WTC11 (cell line): ENCODE results near the gene IRX4. TPM values are rescaled to one million over a fixed set of nuclear protein-coding genes. Genes with fewer than 3 reads are reported as not detected.

Experiments used
- ATAC-seq: fragments of 200-7000 bp; cut with Tn5 transposase; 2 replicates; pipeline ENCODE4 v1.10.0; 2021; ENCODE audit warnings: mild to moderate bottlenecking, moderate library complexity
- CTCF ChIA-PET: fragments of 300-600 bp; sonication (Branson Sonifier 250); formaldehyde crosslinking; loops from one replicate; lab custom pipeline; 2021; ENCODE audit warnings: antibody characterized with exemption; lab: Charles Lee
- POLR2A ChIA-PET: fragments of 350-600 bp; sonication (Branson Sonifier 250); formaldehyde crosslinking; loops from one replicate; lab custom pipeline; 2021; ENCODE audit warnings: antibody characterized with exemption; lab: Charles Lee
- DNase-seq: peaks from one replicate; pipeline ENCODE4 v3.0.0; 2021; ENCODE audit warnings: low spot score
- H3K27ac Mint-ChIP-seq: 2 replicates; pipeline ENCODE4 v1.8.0; 2021; ENCODE audit warnings: mixed read lengths
- H3K27me3 Mint-ChIP-seq: 2 replicates; pipeline ENCODE4 v1.8.0; 2021; ENCODE audit warnings: low read depth, mild to moderate bottlenecking, moderate library complexity, mixed read lengths
- H3K36me3 Mint-ChIP-seq: 2 replicates; pipeline ENCODE4 v1.8.0; 2021; ENCODE audit warnings: mixed read lengths
- H3K4me1 Mint-ChIP-seq: 2 replicates; pipeline ENCODE4 v1.8.0; 2022; ENCODE audit warnings: mixed read lengths
- H3K4me3 Mint-ChIP-seq: 2 replicates; pipeline ENCODE4 v1.8.0; 2021; ENCODE audit warnings: mild to moderate bottlenecking, moderate library complexity, mixed read lengths
- H3K9me3 Mint-ChIP-seq: 2 replicates; pipeline ENCODE4 v1.8.0; 2021; ENCODE audit warnings: mixed read lengths
- ATF3 ChIP-seq: sonication (generic); formaldehyde crosslinking; conservative IDR thresholded peaks from 2 replicates; pipeline ENCODE4 v1.8.1; 2022; ENCODE audit warnings: mild to moderate bottlenecking, missing genetic modification reagents
- CREM ChIP-seq: sonication (generic); formaldehyde crosslinking; IDR thresholded peaks from 2 replicates; pipeline ENCODE4 v1.8.1; 2022; ENCODE audit warnings: mild to moderate bottlenecking, missing genetic modification reagents, moderate library complexity
- E2F4 ChIP-seq: sonication (generic); formaldehyde crosslinking; IDR thresholded peaks from 2 replicates; pipeline ENCODE4 v1.8.1; 2022; ENCODE audit warnings: low read depth, mild to moderate bottlenecking, moderate library complexity, missing genetic modification reagents, borderline replicate concordance
- EMX1 ChIP-seq: fragments of 250-450 bp; sonication (Bioruptor Pico); IDR thresholded peaks from 2 replicates; pipeline ENCODE4 v1.8.0; 2021; ENCODE audit warnings: mild to moderate bottlenecking
- IRF2 ChIP-seq: sonication (generic); formaldehyde crosslinking; IDR thresholded peaks from 2 replicates; pipeline ENCODE4 v1.8.0; 2022; ENCODE audit warnings: low read depth, missing genetic modification reagents, borderline replicate concordance
- NFATC4 ChIP-seq: fragments of 250-450 bp; sonication (Bioruptor Pico); IDR thresholded peaks from 2 replicates; pipeline ENCODE4 v1.9.0; 2021; ENCODE audit warnings: mild to moderate bottlenecking
- NFE2L1 ChIP-seq: sonication (generic); formaldehyde crosslinking; IDR thresholded peaks from 2 replicates; pipeline ENCODE4 v1.8.1; 2023; ENCODE audit warnings: missing genetic modification reagents
- PRDM15 ChIP-seq: sonication (generic); formaldehyde crosslinking; IDR thresholded peaks from 2 replicates; pipeline ENCODE4 v1.8.0; 2022; ENCODE audit warnings: missing genetic modification reagents
- TEAD4 ChIP-seq: sonication (generic); formaldehyde crosslinking; IDR thresholded peaks from 2 replicates; pipeline ENCODE4 v1.8.0; 2022; ENCODE audit warnings: mild to moderate bottlenecking, missing genetic modification reagents
- USF2 ChIP-seq: sonication (generic); formaldehyde crosslinking; IDR thresholded peaks from 2 replicates; pipeline ENCODE4 v1.8.1; 2023; ENCODE audit warnings: mild to moderate bottlenecking, missing genetic modification reagents, moderate library complexity
- ZNF121 ChIP-seq: sonication (generic); formaldehyde crosslinking; IDR thresholded peaks from 2 replicates; pipeline ENCODE4 v1.8.0; 2023; ENCODE audit warnings: missing genetic modification reagents
- ZNF423 ChIP-seq: fragments of 250-450 bp; sonication (Bioruptor Pico); IDR thresholded peaks from 2 replicates; pipeline ENCODE4 v2.1.2; 2022; ENCODE audit warnings: mild to moderate bottlenecking, moderate library complexity
- ZNF512 ChIP-seq: sonication (generic); formaldehyde crosslinking; IDR thresholded peaks from 2 replicates; pipeline ENCODE4 v1.8.1; 2022; ENCODE audit warnings: missing genetic modification reagents, borderline replicate concordance
- ZSCAN18 ChIP-seq: fragments of 250-450 bp; sonication (Bioruptor Pico); IDR thresholded peaks from 2 replicates; pipeline ENCODE4 v2.1.2; 2022; ENCODE audit warnings: mild to moderate bottlenecking, moderate library complexity
- total RNA-seq: library from RNA; stranded (reverse); gene quantifications from 3 replicates; pipeline ENCODE4 v1.2.3, GENCODE V29; 2021
- TF ChIP-seq, protein P1 (sequence below): sonication (generic); formaldehyde crosslinking; IDR thresholded peaks from 2 replicates; pipeline ENCODE4 v1.8.1; 2023; ENCODE audit warnings: mild to moderate bottlenecking, missing genetic modification reagents, borderline replicate concordance
- TF ChIP-seq, protein P2 (sequence below): sonication (generic); formaldehyde crosslinking; conservative IDR thresholded peaks from 2 replicates; pipeline ENCODE4 v1.8.1; 2023; ENCODE audit warnings: mild to moderate bottlenecking, low read depth, missing genetic modification reagents, moderate library complexity
- TF ChIP-seq, protein P3 (sequence below): sonication (generic); formaldehyde crosslinking; IDR thresholded peaks from 2 replicates; pipeline ENCODE4 v1.8.1; 2023; ENCODE audit warnings: mild to moderate bottlenecking, moderate library complexity, missing genetic modification reagents

IRX4 gene
- total RNA-seq, 1 experiment from 2014 or later, result 9.0 TPM

DNA sequence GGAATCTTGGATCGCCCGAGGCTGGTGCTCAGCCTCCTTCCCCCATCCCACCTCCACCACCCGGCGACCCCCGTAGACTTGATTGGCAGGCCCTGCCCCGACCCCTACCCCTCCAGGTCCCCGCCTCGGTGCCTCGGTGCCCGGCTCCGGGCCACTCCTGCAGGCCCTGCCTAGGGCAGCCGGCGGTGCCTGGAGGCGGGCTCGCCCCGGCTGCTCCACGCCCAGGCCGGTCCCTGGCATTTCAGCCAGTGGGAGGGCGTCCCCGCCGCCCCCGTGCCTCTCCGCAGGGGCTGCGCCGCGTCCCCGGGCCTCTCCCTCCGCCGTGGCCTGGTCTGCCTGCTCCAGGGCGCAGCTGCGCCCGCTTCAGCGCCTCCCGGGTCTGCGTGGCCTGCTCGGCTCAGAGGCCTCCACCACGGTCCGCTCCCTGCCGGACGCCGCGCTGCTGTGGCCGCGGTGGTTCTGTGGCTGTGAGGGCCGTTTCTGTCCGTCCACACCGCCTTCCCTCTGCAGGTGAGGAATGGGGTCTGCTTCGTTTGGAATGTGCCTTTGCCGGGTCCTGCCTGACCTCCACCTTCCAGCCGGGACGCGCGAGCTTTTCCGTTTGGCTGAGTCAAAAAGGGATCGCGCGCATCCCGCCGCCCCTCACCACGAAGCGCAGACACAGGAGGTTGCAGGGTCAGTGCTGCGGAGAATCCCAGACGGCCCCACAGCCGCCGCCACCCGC, 48.3 kb upstream of the IRX4 start:
- peak overlapping the region; percentile 70 for H3K4me3 Mint-ChIP-seq
- peak; percentile 56 for DNase-seq
- H3K27me3 Mint-ChIP-seq, result peaks cover 16% of the 10 kb centered on the region
- H3K4me1 Mint-ChIP-seq, result peaks cover 15% of the 10 kb centered on the region
- H3K9me3 Mint-ChIP-seq, result no peaks in the 10 kb centered on the region
- H3K36me3 Mint-ChIP-seq, result no peaks in the 10 kb centered on the region
- no peak overlapping the region for H3K27ac Mint-ChIP-seq
- POLR2A ChIA-PET, result no interaction called here
- ATAC-seq, result peak; percentile 47
- CTCF ChIA-PET, result interaction anchor here (1.0 kb wide), 1 partner anchor 168 kb away, joined by 3 read pairs; no protein-coding TSS in a partner anchor
- TF ChIP-seq ZNF121 (peak; percentile 42; the same call in 1 of the 2 replicates), CREM (CRISPR knock-in tag) (no peak), EMX1 (CRISPR knock-in tag) (0 out of 2 replicates have a peak, but pooled peaks have one; percentile 52), ATF3 (CRISPR knock-in tag) (no peak), IRF2 (CRISPR knock-in tag) (no peak), ZNF423 (CRISPR knock-in tag) (0 out of 2 replicates have a peak, but pooled peaks have one; percentile 3), TEAD4 (no peak), PRDM15 (CRISPR knock-in tag) (no peak; the same call in 1 of the 2 replicates), NFE2L1 (CRISPR knock-in tag) (no peak), ZNF512 (CRISPR knock-in tag) (no peak), ZSCAN18 (0 out of 2 replicates have a peak, but pooled peaks have one; percentile 76), USF2 (no peak), NFATC4 (CRISPR knock-in tag) (no peak), E2F4 (no peak)
- TF ChIP-seq, protein P1, sequence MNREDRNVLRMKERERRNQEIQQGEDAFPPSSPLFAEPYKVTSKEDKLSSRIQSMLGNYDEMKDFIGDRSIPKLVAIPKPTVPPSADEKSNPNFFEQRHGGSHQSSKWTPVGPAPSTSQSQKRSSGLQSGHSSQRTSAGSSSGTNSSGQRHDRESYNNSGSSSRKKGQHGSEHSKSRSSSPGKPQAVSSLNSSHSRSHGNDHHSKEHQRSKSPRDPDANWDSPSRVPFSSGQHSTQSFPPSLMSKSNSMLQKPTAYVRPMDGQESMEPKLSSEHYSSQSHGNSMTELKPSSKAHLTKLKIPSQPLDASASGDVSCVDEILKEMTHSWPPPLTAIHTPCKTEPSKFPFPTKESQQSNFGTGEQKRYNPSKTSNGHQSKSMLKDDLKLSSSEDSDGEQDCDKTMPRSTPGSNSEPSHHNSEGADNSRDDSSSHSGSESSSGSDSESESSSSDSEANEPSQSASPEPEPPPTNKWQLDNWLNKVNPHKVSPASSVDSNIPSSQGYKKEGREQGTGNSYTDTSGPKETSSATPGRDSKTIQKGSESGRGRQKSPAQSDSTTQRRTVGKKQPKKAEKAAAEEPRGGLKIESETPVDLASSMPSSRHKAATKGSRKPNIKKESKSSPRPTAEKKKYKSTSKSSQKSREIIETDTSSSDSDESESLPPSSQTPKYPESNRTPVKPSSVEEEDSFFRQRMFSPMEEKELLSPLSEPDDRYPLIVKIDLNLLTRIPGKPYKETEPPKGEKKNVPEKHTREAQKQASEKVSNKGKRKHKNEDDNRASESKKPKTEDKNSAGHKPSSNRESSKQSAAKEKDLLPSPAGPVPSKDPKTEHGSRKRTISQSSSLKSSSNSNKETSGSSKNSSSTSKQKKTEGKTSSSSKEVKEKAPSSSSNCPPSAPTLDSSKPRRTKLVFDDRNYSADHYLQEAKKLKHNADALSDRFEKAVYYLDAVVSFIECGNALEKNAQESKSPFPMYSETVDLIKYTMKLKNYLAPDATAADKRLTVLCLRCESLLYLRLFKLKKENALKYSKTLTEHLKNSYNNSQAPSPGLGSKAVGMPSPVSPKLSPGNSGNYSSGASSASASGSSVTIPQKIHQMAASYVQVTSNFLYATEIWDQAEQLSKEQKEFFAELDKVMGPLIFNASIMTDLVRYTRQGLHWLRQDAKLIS, result 0 out of 2 replicates have a peak, but pooled peaks have one; percentile 8
- TF ChIP-seq, protein P2, sequence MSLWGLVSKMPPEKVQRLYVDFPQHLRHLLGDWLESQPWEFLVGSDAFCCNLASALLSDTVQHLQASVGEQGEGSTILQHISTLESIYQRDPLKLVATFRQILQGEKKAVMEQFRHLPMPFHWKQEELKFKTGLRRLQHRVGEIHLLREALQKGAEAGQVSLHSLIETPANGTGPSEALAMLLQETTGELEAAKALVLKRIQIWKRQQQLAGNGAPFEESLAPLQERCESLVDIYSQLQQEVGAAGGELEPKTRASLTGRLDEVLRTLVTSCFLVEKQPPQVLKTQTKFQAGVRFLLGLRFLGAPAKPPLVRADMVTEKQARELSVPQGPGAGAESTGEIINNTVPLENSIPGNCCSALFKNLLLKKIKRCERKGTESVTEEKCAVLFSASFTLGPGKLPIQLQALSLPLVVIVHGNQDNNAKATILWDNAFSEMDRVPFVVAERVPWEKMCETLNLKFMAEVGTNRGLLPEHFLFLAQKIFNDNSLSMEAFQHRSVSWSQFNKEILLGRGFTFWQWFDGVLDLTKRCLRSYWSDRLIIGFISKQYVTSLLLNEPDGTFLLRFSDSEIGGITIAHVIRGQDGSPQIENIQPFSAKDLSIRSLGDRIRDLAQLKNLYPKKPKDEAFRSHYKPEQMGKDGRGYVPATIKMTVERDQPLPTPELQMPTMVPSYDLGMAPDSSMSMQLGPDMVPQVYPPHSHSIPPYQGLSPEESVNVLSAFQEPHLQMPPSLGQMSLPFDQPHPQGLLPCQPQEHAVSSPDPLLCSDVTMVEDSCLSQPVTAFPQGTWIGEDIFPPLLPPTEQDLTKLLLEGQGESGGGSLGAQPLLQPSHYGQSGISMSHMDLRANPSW (CRISPR knock-in tag), result no peak
- TF ChIP-seq, protein P3, sequence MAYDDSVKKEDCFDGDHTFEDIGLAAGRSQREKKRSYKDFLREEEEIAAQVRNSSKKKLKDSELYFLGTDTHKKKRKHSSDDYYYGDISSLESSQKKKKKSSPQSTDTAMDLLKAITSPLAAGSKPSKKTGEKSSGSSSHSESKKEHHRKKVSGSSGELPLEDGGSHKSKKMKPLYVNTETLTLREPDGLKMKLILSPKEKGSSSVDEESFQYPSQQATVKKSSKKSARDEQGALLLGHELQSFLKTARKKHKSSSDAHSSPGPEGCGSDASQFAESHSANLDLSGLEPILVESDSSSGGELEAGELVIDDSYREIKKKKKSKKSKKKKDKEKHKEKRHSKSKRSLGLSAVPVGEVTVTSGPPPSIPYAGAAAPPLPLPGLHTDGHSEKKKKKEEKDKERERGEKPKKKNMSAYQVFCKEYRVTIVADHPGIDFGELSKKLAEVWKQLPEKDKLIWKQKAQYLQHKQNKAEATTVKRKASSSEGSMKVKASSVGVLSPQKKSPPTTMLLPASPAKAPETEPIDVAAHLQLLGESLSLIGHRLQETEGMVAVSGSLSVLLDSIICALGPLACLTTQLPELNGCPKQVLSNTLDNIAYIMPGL (CRISPR knock-in tag), result peak; percentile 61; the same call in 1 of the 2 replicates
